ENCODE measurements around the gene TTR. TPM values are rescaled to one million over a fixed set of nuclear protein-coding genes. Genes with fewer than 3 reads are reported as not detected.

The TTR gene
- polyA plus RNA-seq, 1 of the 3 experiments (the other 2 are of a cell fraction), result not detected

- Histone ChIP-seq H3K27me3 (ENCODE audit: insufficient read depth) (no peaks in the 10 kb centered on the region), H4K20me1 (ENCODE audit: insufficient read depth) (no peaks in the 10 kb centered on the region), H3K27ac (ENCODE audit: low read depth in 2 of 2, low read length in 1 of 2) (no peak overlapping the region), H3K9me3 (no peaks in the 10 kb centered on the region), H3K79me2 (ENCODE audit: insufficient read depth) (no peaks in the 10 kb centered on the region), H3K9ac (no peak overlapping the region), H3K4me1 (ENCODE audit: control insufficient read depth in 1 of 2, insufficient read depth in 2 of 2, low read depth in 1 of 2, low read length in 1 of 2) (no peaks in the 10 kb centered on the region), H3F3A (replicated peaks; ENCODE audit: insufficient read depth) (no peaks in the 10 kb centered on the region), H3K4me2 (no peak overlapping the region), H3K9me2 (no peaks in the 10 kb centered on the region), H3K4me3 (ENCODE audit: low read depth in 2 of 2, low read length in 1 of 2) (no peak overlapping the region), H2AFZ (ENCODE audit: low read depth) (no peak overlapping the region), H3K36me3 (replicated peaks in 1 of 2; ENCODE audit: control insufficient read depth in 1 of 2, insufficient read depth in 2 of 2, low read length in 1 of 2) (no peaks in the 10 kb centered on the region)
- 60% methylated on average over 3 of the region's 3 CpGs for WGBS (ENCODE audit: low lambda C conversion rate)
- no peak for DNase-seq
- TF ChIP-seq GATA2 (CRISPR knock-in tag; IDR thresholded peaks at IDR 0.05), result no peak
- no peak for TF ChIP-seq GABPA (IDR thresholded peaks at IDR 0.05; ENCODE audit: low read depth)
- TF ChIP-seq MEF2A (IDR thresholded peaks at IDR 0.05; ENCODE audit: borderline replicate concordance, low read depth), result no peak
- no peak for TF ChIP-seq SMC3 (IDR thresholded peaks at IDR 0.05; ENCODE audit: low read depth, low read length)
- TF ChIP-seq IRF3 (IDR thresholded peaks at IDR 0.05; ENCODE audit: low read depth, low read length), result no peak
- TF ChIP-seq FOXJ3 (CRISPR knock-in tag; IDR thresholded peaks at IDR 0.05), result no peak
- no peak for TF ChIP-seq FOSL2 (IDR thresholded peaks at IDR 0.05; ENCODE audit: borderline replicate concordance, low read depth)
- no peak for TF ChIP-seq TEAD4 (IDR thresholded peaks at IDR 0.05; ENCODE audit: borderline replicate concordance, insufficient read depth)
- no peak for TF ChIP-seq EZH2phosphoT487 (IDR thresholded peaks at IDR 0.05; ENCODE audit: borderline replicate concordance, low read depth)
- TF ChIP-seq JUND (IDR thresholded peaks at IDR 0.05), result no peak
- TF ChIP-seq EP300 (IDR thresholded peaks at IDR 0.05; ENCODE audit: borderline replicate concordance in 1 of 2, low read depth in 1 of 2, low read length in 1 of 2), result no peak
- no peak for TF ChIP-seq MXI1 (IDR thresholded peaks at IDR 0.05; ENCODE audit: low read depth, low read length)
- no peak for TF ChIP-seq TAF1 (IDR thresholded peaks at IDR 0.05; ENCODE audit: borderline replicate concordance, low read depth, low read length)
- TF ChIP-seq PBX3 (IDR thresholded peaks at IDR 0.05), result no peak
- no peak for TF ChIP-seq YY1 (IDR thresholded peaks at IDR 0.05; ENCODE audit: low read depth)
- no peak for TF ChIP-seq NRF1 (IDR thresholded peaks at IDR 0.05; ENCODE audit: low read depth, low read length)
- no peak for TF ChIP-seq RFX5 (IDR thresholded peaks at IDR 0.05; ENCODE audit: low read length)
- no peak for TF ChIP-seq RXRA (IDR thresholded peaks at IDR 0.05; ENCODE audit: borderline replicate concordance, low read depth)
- no peak for TF ChIP-seq USF1 (IDR thresholded peaks at IDR 0.05; ENCODE audit: borderline replicate concordance, low read depth)
- POLR2A ChIA-PET, result no interaction called here
- CTCF ChIA-PET, result interaction anchor here (1.3 to 2.4 kb wide), 3 partner anchors 10 to 404 kb away, joined by 4 to 7 read pairs (median 6); no protein-coding TSS in a partner anchor
These were observed 18.6 kb upstream of the TTR start for GRCh38 chr18:31573051-31573450.
